ENCODE measurements around the gene DMRTB1.
A peak's percentile ranks its signal among the peaks of the same experiment; 100 is the strongest.

DMRTB1 gene

GRCh38 chr1:53438427-53439336 lies 20.5 kb upstream of the DMRTB1 start:
- no peak for DNase-seq

GRCh38 chr1:53439337-53440207 lies 19.6 kb upstream of the DMRTB1 start:
- no peak for DNase-seq

GRCh38 chr1:53440633-53441032 lies 18.6 kb upstream of the DMRTB1 start:
- DNase-seq, result no peak

GRCh38 chr1:53442299-53442698 lies 16.9 kb upstream of the DMRTB1 start:
- no peak for DNase-seq

GRCh38 chr1:53446051-53446450 lies 13.1 kb upstream of the DMRTB1 start:
- no peak for DNase-seq

- no peak for DNase-seq
Observed at GRCh38 chr1:53447413-53447812, 11.8 kb upstream of the DMRTB1 start.

GRCh38 chr1:53448241-53448841 lies 10.9 kb upstream of the DMRTB1 start:
- DNase-seq, result no peak

GRCh38 chr1:53449021-53449420 lies 10.2 kb upstream of the DMRTB1 start:
- DNase-seq, result no peak

- DNase-seq, result no peak
Observed at GRCh38 chr1:53449693-53450092, 9.5 kb upstream of the DMRTB1 start.

GRCh38 chr1:53450225-53450624 lies 9.0 kb upstream of the DMRTB1 start:
- no peak for DNase-seq

- DNase-seq, result peak in 1 of 2 experiments; percentile 7
Observed at GRCh38 chr1:53454019-53454418, 5.2 kb upstream of the DMRTB1 start.

GRCh38 chr1:53455364-53455991 lies 3.7 kb upstream of the DMRTB1 start:
- DNase-seq, result no peak

- DNase-seq, result no peak
Observed at GRCh38 chr1:53458634-53459033, 565 bp upstream of the DMRTB1 start.

- DNase-seq, result no peak
Observed at GRCh38 chr1:53460211-53460634, 1.0 kb downstream of the DMRTB1 start.

- DNase-seq, result no peak
Observed at GRCh38 chr1:53460666-53461322, 1.6 kb downstream of the DMRTB1 start.

GRCh38 chr1:53461323-53462044 lies 2.3 kb downstream of the DMRTB1 start:
- no peak for DNase-seq

- DNase-seq, result no peak
Observed at GRCh38 chr1:53462193-53462592, 3.0 kb downstream of the DMRTB1 start.

- no peak for DNase-seq
Observed at GRCh38 chr1:53462769-53463501, 3.7 kb downstream of the DMRTB1 start.

- DNase-seq, result no peak
Observed at GRCh38 chr1:53463961-53464899, 5.0 kb downstream of the DMRTB1 start.
